Measurements from ENCODE around the gene PIGP. TPM values are rescaled to one million over a fixed set of nuclear protein-coding genes. Genes with fewer than 3 reads are reported as not detected.

Gene PIGP
- total and polyA plus RNA-seq, 2 of the 13 experiments (the other 11 are each of a cell fraction or from before 2014, with no cell fraction given) = 14.8 to 33.4 TPM

DNA sequence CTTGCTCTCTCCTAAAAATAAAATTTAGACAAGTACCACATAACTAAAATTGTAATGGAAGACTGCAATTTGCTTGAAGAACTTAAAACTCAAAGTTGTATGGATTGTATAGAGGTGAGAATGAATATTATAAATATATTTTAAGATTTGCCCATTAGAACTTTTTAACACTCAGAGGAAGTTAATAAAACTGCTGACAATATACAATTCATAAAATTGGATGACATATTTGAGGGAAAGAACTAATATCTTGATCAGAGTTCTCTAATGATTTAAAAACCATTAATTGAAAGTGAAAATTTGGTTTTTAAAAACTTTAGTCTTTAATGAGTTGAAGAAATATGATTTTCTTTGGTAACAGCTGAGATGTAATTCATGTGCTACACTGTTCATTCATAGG lies 21.1 kb upstream of the PIGP start:
- no TSS peak for BruUV-seq (replicated peaks)
- intact Hi-C loops (cut with micrococcal nuclease; ENCODE audit: unreplicated experiment) = no loop called here
- Histone ChIP-seq H3K4me2 (ENCODE audit: low read depth, low read length) (no peak overlapping the region), H3K9ac (ENCODE audit: insufficient read depth, low read depth, low read length) (no peak overlapping the region), H3K4me3 (replicated peaks in 1 of 3; ENCODE audit: insufficient read depth in 1 of 3, low read depth in 2 of 3, low read length in 3 of 3) (no peak overlapping the region), H3K79me2 (ENCODE audit: insufficient read depth, low read length) (peaks cover 32% of the 10 kb centered on the region), H3K4me1 (ENCODE audit: insufficient read depth, low read length) (no peaks in the 10 kb centered on the region), H3K9me3 (ENCODE audit: low read length) (no peaks in the 10 kb centered on the region), H3K36me3 (replicated peaks in 1 of 2; ENCODE audit: control insufficient read depth in 1 of 2, insufficient read depth in 2 of 2, low read length in 2 of 2) (peaks cover 17 to 63% of the 10 kb centered on the region in 2 experiments), H4K20me1 (ENCODE audit: insufficient read depth, low read length) (peaks cover 4% of the 10 kb centered on the region; the same call in 1 of the 2 replicates), H3K27ac (ENCODE audit: extremely low read length, insufficient read depth, low read length) (no peak overlapping the region), H2AFZ (ENCODE audit: low read length) (no peak overlapping the region), H3K27me3 (ENCODE audit: control insufficient read depth in 1 of 2, insufficient read depth in 2 of 2, low read length in 2 of 2) (no peaks in the 10 kb centered on the region; a peak in 1 of 5 replicates)
- DNase-seq (ENCODE audit: low spot score) = no peak
- FAIRE-seq = no peak
- ChIA-PET CTCF (ENCODE audit: low intra/inter-chr PET ratio, low total read pairs) (no interaction called here), POLR2A (no interaction called here)
- in situ Hi-C loops (cut with HindIII; ENCODE audit: extremely low pct_ligation_motif_present, low pct_unique_long_range_greater_than_20kb) = no loop called here
- no peak for ATAC-seq
- no peak for TF ChIP-seq XBP1 (CRISPR knock-in tag; IDR thresholded peaks at IDR 0.05)
- TF ChIP-seq SMAD9 (CRISPR knock-in tag; IDR thresholded peaks at IDR 0.05) = no peak
- no peak for TF ChIP-seq LRRFIP1 (CRISPR knock-in tag; conservative IDR thresholded peaks at IDR 0.05)
- TF ChIP-seq THYN1 (CRISPR knock-in tag; IDR thresholded peaks at IDR 0.05; ENCODE audit: borderline replicate concordance, low read depth) = no peak
- TF ChIP-seq, protein P1, sequence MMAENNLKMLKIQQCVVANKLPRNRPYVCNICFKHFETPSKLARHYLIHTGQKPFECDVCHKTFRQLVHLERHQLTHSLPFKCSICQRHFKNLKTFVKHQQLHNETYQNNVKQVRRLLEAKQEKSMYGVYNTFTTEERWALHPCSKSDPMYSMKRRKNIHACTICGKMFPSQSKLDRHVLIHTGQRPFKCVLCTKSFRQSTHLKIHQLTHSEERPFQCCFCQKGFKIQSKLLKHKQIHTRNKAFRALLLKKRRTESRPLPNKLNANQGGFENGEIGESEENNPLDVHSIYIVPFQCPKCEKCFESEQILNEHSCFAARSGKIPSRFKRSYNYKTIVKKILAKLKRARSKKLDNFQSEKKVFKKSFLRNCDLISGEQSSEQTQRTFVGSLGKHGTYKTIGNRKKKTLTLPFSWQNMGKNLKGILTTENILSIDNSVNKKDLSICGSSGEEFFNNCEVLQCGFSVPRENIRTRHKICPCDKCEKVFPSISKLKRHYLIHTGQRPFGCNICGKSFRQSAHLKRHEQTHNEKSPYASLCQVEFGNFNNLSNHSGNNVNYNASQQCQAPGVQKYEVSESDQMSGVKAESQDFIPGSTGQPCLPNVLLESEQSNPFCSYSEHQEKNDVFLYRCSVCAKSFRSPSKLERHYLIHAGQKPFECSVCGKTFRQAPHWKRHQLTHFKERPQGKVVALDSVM (CRISPR knock-in tag; IDR thresholded peaks at IDR 0.05) = no peak
- no peak for TF ChIP-seq PHF5A (CRISPR knock-in tag; IDR thresholded peaks at IDR 0.05; ENCODE audit: low read depth, unreplicated experiment)
- no peak for TF ChIP-seq BRD4 (CRISPR knock-in tag; IDR thresholded peaks at IDR 0.05)
- no peak for TF ChIP-seq HBP1 (CRISPR knock-in tag; IDR thresholded peaks at IDR 0.05; ENCODE audit: low read depth)
- TF ChIP-seq CREB1 (IDR thresholded peaks at IDR 0.05) = no peak
- TF ChIP-seq CREB1 (CRISPR knock-in tag; IDR thresholded peaks at IDR 0.05) = no peak
- no peak for TF ChIP-seq NBN (conservative IDR thresholded peaks at IDR 0.05)
- TF ChIP-seq, protein P2, sequence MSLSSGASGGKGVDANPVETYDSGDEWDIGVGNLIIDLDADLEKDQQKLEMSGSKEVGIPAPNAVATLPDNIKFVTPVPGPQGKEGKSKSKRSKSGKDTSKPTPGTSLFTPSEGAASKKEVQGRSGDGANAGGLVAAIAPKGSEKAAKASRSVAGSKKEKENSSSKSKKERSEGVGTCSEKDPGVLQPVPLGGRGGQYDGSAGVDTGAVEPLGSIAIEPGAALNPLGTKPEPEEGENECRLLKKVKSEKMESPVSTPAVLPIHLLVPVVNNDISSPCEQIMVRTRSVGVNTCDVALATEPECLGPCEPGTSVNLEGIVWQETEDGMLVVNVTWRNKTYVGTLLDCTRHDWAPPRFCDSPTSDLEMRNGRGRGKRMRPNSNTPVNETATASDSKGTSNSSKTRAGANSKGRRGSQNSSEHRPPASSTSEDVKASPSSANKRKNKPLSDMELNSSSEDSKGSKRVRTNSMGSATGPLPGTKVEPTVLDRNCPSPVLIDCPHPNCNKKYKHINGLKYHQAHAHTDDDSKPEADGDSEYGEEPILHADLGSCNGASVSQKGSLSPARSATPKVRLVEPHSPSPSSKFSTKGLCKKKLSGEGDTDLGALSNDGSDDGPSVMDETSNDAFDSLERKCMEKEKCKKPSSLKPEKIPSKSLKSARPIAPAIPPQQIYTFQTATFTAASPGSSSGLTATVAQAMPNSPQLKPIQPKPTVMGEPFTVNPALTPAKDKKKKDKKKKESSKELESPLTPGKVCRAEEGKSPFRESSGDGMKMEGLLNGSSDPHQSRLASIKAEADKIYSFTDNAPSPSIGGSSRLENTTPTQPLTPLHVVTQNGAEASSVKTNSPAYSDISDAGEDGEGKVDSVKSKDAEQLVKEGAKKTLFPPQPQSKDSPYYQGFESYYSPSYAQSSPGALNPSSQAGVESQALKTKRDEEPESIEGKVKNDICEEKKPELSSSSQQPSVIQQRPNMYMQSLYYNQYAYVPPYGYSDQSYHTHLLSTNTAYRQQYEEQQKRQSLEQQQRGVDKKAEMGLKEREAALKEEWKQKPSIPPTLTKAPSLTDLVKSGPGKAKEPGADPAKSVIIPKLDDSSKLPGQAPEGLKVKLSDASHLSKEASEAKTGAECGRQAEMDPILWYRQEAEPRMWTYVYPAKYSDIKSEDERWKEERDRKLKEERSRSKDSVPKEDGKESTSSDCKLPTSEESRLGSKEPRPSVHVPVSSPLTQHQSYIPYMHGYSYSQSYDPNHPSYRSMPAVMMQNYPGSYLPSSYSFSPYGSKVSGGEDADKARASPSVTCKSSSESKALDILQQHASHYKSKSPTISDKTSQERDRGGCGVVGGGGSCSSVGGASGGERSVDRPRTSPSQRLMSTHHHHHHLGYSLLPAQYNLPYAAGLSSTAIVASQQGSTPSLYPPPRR (CRISPR knock-in tag; IDR thresholded peaks at IDR 0.05; ENCODE audit: borderline replicate concordance) = no peak
- no peak for TF ChIP-seq NFKB2 (CRISPR knock-in tag; IDR thresholded peaks at IDR 0.05; ENCODE audit: borderline replicate concordance)
- TF ChIP-seq, protein P3, sequence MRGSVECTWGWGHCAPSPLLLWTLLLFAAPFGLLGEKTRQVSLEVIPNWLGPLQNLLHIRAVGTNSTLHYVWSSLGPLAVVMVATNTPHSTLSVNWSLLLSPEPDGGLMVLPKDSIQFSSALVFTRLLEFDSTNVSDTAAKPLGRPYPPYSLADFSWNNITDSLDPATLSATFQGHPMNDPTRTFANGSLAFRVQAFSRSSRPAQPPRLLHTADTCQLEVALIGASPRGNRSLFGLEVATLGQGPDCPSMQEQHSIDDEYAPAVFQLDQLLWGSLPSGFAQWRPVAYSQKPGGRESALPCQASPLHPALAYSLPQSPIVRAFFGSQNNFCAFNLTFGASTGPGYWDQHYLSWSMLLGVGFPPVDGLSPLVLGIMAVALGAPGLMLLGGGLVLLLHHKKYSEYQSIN (CRISPR knock-in tag; IDR thresholded peaks at IDR 0.05; ENCODE audit: borderline replicate concordance) = no peak
